Panc1 (cell line): ENCODE results near the gene ELK4. TPM values are rescaled to one million over a fixed set of nuclear protein-coding genes. Genes with fewer than 3 reads are reported as not detected.

Experiments
- ATAC-seq: fragments of 200-7000 bp; cut with Tn5 transposase; 2 replicates; pipeline ENCODE4 v1.9.1; 2020; ENCODE audit warnings: mild to moderate bottlenecking, moderate library complexity
- BruUV-seq: library from RNA; stranded (reverse); fragments of 400-500 nt; replicated peaks from 2 replicates; lab custom pipeline; 2021; lab: Mats Ljungman, UMichigan
- CTCF ChIA-PET: fragments of 300-600 bp; sonication (Branson Sonifier 250); formaldehyde crosslinking; loops from one replicate; lab custom pipeline; 2022; ENCODE audit warnings: antibody characterized with exemption; lab: Charles Lee
- POLR2A ChIA-PET: fragments of 300-600 bp; sonication (Branson Sonifier 250); formaldehyde crosslinking; loops from one replicate; lab custom pipeline; 2022; ENCODE audit warnings: antibody characterized with exemption; lab: Charles Lee
- DNase-seq: peaks from one replicate; pipeline ENCODE4 v3.0.0-alpha.2; 2010; ENCODE audit warnings: low read depth, low spot score
- H3K27ac ChIP-seq: 2 replicates; pipeline ENCODE4 v1.5.1; 2011; ENCODE audit warnings: mild to moderate bottlenecking, low read length, inconsistent platforms
- H3K27me3 ChIP-seq: fragments of 200-500 bp; sonication (Bioruptor generic); 2 replicates; pipeline ENCODE4 v1.6.0; 2014; ENCODE audit warnings: low read length, inconsistent platforms; ENCODE audit not compliant: control insufficient read depth, insufficient read depth
- H3K36me3 ChIP-seq: fragments of 200-500 bp; sonication (Bioruptor generic); 2 replicates; pipeline ENCODE4 v1.5.1; 2014; ENCODE audit warnings: inconsistent platforms, mild to moderate bottlenecking, low read length, moderate library complexity; ENCODE audit not compliant: control insufficient read depth, insufficient read depth
- H3K4me1 ChIP-seq: 2 replicates; pipeline ENCODE4 v1.5.1; 2011; ENCODE audit warnings: inconsistent platforms, mild to moderate bottlenecking, low read length, moderate library complexity; ENCODE audit not compliant: control insufficient read depth, insufficient read depth
- H3K4me3 ChIP-seq, 2 experiments: 2 replicates each; pipeline ENCODE4 v1.5.1; 2011 to 2012; ENCODE audit warnings: low read depth in 2 of 2, low read length in 2 of 2, mild to moderate bottlenecking in 2 of 2, inconsistent platforms in 1 of 2, moderate library complexity in 1 of 2
- H3K9me3 ChIP-seq: fragments of 200-500 bp; sonication (Bioruptor generic); 2 replicates; pipeline ENCODE4 v1.5.1; 2014; ENCODE audit warnings: low read depth, mild to moderate bottlenecking, inconsistent platforms, low read length, moderate library complexity; ENCODE audit not compliant: control insufficient read depth, insufficient read depth
- CTCF ChIP-seq: fragments of 450-650 bp; IDR thresholded peaks from 2 replicates; pipeline ENCODE4 v1.5.1; 2017; ENCODE audit warnings: mild to moderate bottlenecking
- POLR2AphosphoS5 ChIP-seq: IDR thresholded peaks from 2 replicates; pipeline ENCODE4 v1.6.1; 2012; ENCODE audit warnings: mild to moderate bottlenecking, low read depth, low read length, moderate library complexity
- REST ChIP-seq, 2 experiments: IDR thresholded peaks; 2 replicates each; pipeline ENCODE4 v1.6.1; 2011 to 2012; ENCODE audit warnings: low read depth in 2 of 2, control low read depth in 1 of 2, low read length in 1 of 2, mild to moderate bottlenecking in 1 of 2, moderate library complexity in 1 of 2; ENCODE audit not compliant: insufficient read depth in 1 of 2
- SIN3A ChIP-seq: IDR thresholded peaks from 2 replicates; pipeline ENCODE4 v1.6.1; 2012; ENCODE audit warnings: low read depth, mild to moderate bottlenecking, low read length, moderate library complexity, borderline replicate concordance; ENCODE audit not compliant: insufficient read depth
- TCF7L2 ChIP-seq: IDR thresholded peaks from 2 replicates; pipeline ENCODE4 v1.6.1; 2011; ENCODE audit warnings: mild to moderate bottlenecking, low read depth, low read length, inconsistent platforms
- in situ Hi-C: cut with HindIII; loops from 2 replicates; pipeline ENCODE4 v1.10.0; 2016; ENCODE audit warnings: low sequenced_read_pairs, low pct_unique_long_range_greater_than_20kb
- intact Hi-C: fragments of 100-400 bp; cut with micrococcal nuclease; formaldehyde crosslinking; loops from one replicate; pipeline ENCODE4 v1.10.0; 2022; ENCODE audit not compliant: unreplicated experiment
- total RNA-seq: library from RNA; stranded (reverse); gene quantifications from one replicate; pipeline ENCODE4 v1.2.1, GENCODE V29; 2021; ENCODE audit not compliant: unreplicated experiment

Gene ELK4
- total RNA-seq, 1 experiment from 2014 or later, result 54.6 TPM

- Histone ChIP-seq H3K9me3 (no peaks in the 10 kb centered on the region), H3K27ac (no peak overlapping the region), H3K4me1 (peaks cover 18% of the 10 kb centered on the region), H3K36me3 (no peaks in the 10 kb centered on the region), H3K27me3 (no peaks in the 10 kb centered on the region), H3K4me3 (no peak overlapping the region)
- ChIA-PET CTCF (no interaction called here), POLR2A (no interaction called here)
- DNase-seq (no peak), ATAC-seq (no peak)
- BruUV-seq, result no TSS peak
- no peak for TF ChIP-seq CTCF
- no peak for TF ChIP-seq TCF7L2
- no peak for TF ChIP-seq SIN3A
- no peak for TF ChIP-seq POLR2AphosphoS5
- TF ChIP-seq REST (IDR thresholded peaks at IDR 0.05; ENCODE audit: insufficient read depth in 1 of 2, low read depth in 2 of 2, low read length in 1 of 2), result no peak
- in situ Hi-C loops (no loop called here), intact Hi-C loops (no loop called here)
Measured at GRCh38 chr1:205662791-205663190, 31.0 kb upstream of the ELK4 start.

- ATAC-seq, result no peak
- TF ChIP-seq TCF7L2, result no peak
- TF ChIP-seq CTCF, result no peak
- TF ChIP-seq POLR2AphosphoS5, result no peak
- no peak for TF ChIP-seq SIN3A
- no peak for TF ChIP-seq REST (IDR thresholded peaks at IDR 0.05; ENCODE audit: insufficient read depth in 1 of 2, low read depth in 2 of 2, low read length in 1 of 2)
- intact Hi-C loops (no loop called here), in situ Hi-C loops (no loop called here)
- DNase-seq, result no peak
- Histone ChIP-seq H3K27me3 (no peaks in the 10 kb centered on the region), H3K4me1 (peaks cover 18% of the 10 kb centered on the region), H3K9me3 (no peaks in the 10 kb centered on the region), H3K4me3 (no peak overlapping the region), H3K36me3 (no peaks in the 10 kb centered on the region), H3K27ac (no peak overlapping the region)
- POLR2A ChIA-PET, result no interaction called here
- BruUV-seq, result no TSS peak
- CTCF ChIA-PET, result interaction anchor here (1.1 kb wide), 1 partner anchor 315 kb away, joined by 3 read pairs; no protein-coding TSS in a partner anchor
Measured at GRCh38 chr1:205662135-205662738, 30.4 kb upstream of the ELK4 start.
